ENCODE results near the gene FMO2. TPM values are rescaled to one million over a fixed set of nuclear protein-coding genes. Genes with fewer than 3 reads are reported as not detected.

Gene FMO2
- total RNA-seq, 1 donor from 2014 or later, result 288 TPM

- Histone ChIP-seq H3K9me3 (no peaks in the 10 kb centered on the region), H3K4me1 (peaks cover 7% of the 10 kb centered on the region), H3K4me3 (no peak overlapping the region), H3K27me3 (ENCODE audit: low read depth) (no peaks in the 10 kb centered on the region), H3K27ac (no peak overlapping the region), H3K36me3 (no peaks in the 10 kb centered on the region)
- ATAC-seq (peak; percentile 59 to 65), DNase-seq (no peak)
- intact Hi-C loops (cut with DNase I), result no loop called here
- TF ChIP-seq CTCF (IDR thresholded peaks at IDR 0.05), result no peak
Measured at GRCh38 chr1:171212607-171213351, 27.7 kb downstream of the FMO2 start.

GRCh38 chr1:171213559-171214454 is 28.7 kb downstream of the FMO2 start:
- no peak for TF ChIP-seq CTCF (IDR thresholded peaks at IDR 0.05)
- Histone ChIP-seq H3K9me3 (no peaks in the 10 kb centered on the region), H3K27me3 (ENCODE audit: low read depth) (no peaks in the 10 kb centered on the region), H3K4me1 (peaks cover 11% of the 10 kb centered on the region), H3K27ac (no peak overlapping the region), H3K4me3 (no peak overlapping the region), H3K36me3 (no peaks in the 10 kb centered on the region)
- no peak for DNase-seq
- peak; percentile 26 to 38 for ATAC-seq
- intact Hi-C loops (cut with DNase I), result no loop called here

- no peak for ATAC-seq
- no peak for TF ChIP-seq CTCF (IDR thresholded peaks at IDR 0.05)
- intact Hi-C loops (cut with DNase I), result no loop called here
- Histone ChIP-seq H3K36me3 (no peaks in the 10 kb centered on the region), H3K4me3 (no peak overlapping the region), H3K9me3 (no peaks in the 10 kb centered on the region), H3K27ac (no peak overlapping the region), H3K4me1 (peaks cover 16% of the 10 kb centered on the region), H3K27me3 (ENCODE audit: low read depth) (no peaks in the 10 kb centered on the region)
- no peak for DNase-seq
Measured at GRCh38 chr1:171217658-171218443, 32.8 kb downstream of the FMO2 start.

- no peak for TF ChIP-seq CTCF (IDR thresholded peaks at IDR 0.05)
- Histone ChIP-seq H3K4me1 (peaks cover 13% of the 10 kb centered on the region), H3K4me3 (no peak overlapping the region), H3K27ac (no peak overlapping the region), H3K27me3 (ENCODE audit: low read depth) (no peaks in the 10 kb centered on the region), H3K9me3 (no peaks in the 10 kb centered on the region), H3K36me3 (no peaks in the 10 kb centered on the region)
- intact Hi-C loops (cut with DNase I), result no loop called here
- DNase-seq (no peak), ATAC-seq (no peak)
Measured at GRCh38 chr1:171218661-171219060, 33.6 kb downstream of the FMO2 start.

- DNase-seq, result no peak
Measured at GRCh38 chr1:171219346-171220080, 34.4 kb downstream of the FMO2 start.

More at GRCh38 chr1:171219346-171220080, 34.4 kb downstream of the FMO2 start:
- ATAC-seq, result no peak
- H3K4me1 ChIP-seq, result peaks cover 12% of the 10 kb centered on the region
- H3K9me3 ChIP-seq, result no peaks in the 10 kb centered on the region
- no peak for TF ChIP-seq CTCF (IDR thresholded peaks at IDR 0.05)
- H3K27me3 ChIP-seq (ENCODE audit: low read depth), result no peaks in the 10 kb centered on the region
- H3K27ac ChIP-seq, result no peak overlapping the region
- no peaks in the 10 kb centered on the region for H3K36me3 ChIP-seq
- no peak overlapping the region for H3K4me3 ChIP-seq
- intact Hi-C loops (cut with DNase I), result no loop called here

Data from lower lobe of right lung (tissue), 2 donors.